Activated naive CD8-positive, alpha-beta T cell (primary cell): ENCODE measurements around the gene ITPK1.

Experiments used
- H3K27ac Mint-ChIP-seq: one replicate; pipeline ENCODE4 v1.8.0; 2021; ENCODE audit warnings: mixed read lengths
- H3K27me3 Mint-ChIP-seq: one replicate; pipeline ENCODE4 v1.8.0; 2021; ENCODE audit warnings: mixed read lengths
- H3K36me3 Mint-ChIP-seq: one replicate; pipeline ENCODE4 v1.8.0; 2021; ENCODE audit warnings: mixed read lengths
- H3K4me1 Mint-ChIP-seq: one replicate; pipeline ENCODE4 v1.8.0; 2021; ENCODE audit warnings: low read depth, mixed read lengths
- H3K4me3 Mint-ChIP-seq: one replicate; pipeline ENCODE4 v1.8.0; 2021; ENCODE audit warnings: mild to moderate bottlenecking, mixed read lengths
- H3K9me3 Mint-ChIP-seq: one replicate; pipeline ENCODE4 v1.8.0; 2021; ENCODE audit warnings: low read depth, mixed read lengths

The ITPK1 gene

GRCh38 chr14:92951912-92952471, 163.7 kb downstream of the ITPK1 start:
- Mint-ChIP-seq H3K36me3 (peaks cover 2% of the 10 kb centered on the region), H3K4me3 (no peak overlapping the region), H3K27ac (peak overlapping the region; percentile 34), H3K9me3 (no peaks in the 10 kb centered on the region), H3K4me1 (peaks cover 4% of the 10 kb centered on the region), H3K27me3 (no peaks in the 10 kb centered on the region)

GRCh38 chr14:92951261-92951660, 164.5 kb downstream of the ITPK1 start:
- no peak overlapping the region for H3K4me3 Mint-ChIP-seq
- H3K27me3 Mint-ChIP-seq = no peaks in the 10 kb centered on the region
- H3K4me1 Mint-ChIP-seq = peaks cover 4% of the 10 kb centered on the region
- H3K27ac Mint-ChIP-seq = no peak overlapping the region
- no peaks in the 10 kb centered on the region for H3K36me3 Mint-ChIP-seq
- H3K9me3 Mint-ChIP-seq = no peaks in the 10 kb centered on the region

- Mint-ChIP-seq H3K4me1 (peaks cover 4% of the 10 kb centered on the region), H3K27ac (no peak overlapping the region), H3K27me3 (no peaks in the 10 kb centered on the region), H3K9me3 (no peaks in the 10 kb centered on the region), H3K36me3 (no peaks in the 10 kb centered on the region), H3K4me3 (no peak overlapping the region)
Measured at GRCh38 chr14:92950773-92951172, 165.0 kb downstream of the ITPK1 start.

- no peak overlapping the region for H3K4me3 Mint-ChIP-seq
- H3K36me3 Mint-ChIP-seq = no peaks in the 10 kb centered on the region
- H3K27me3 Mint-ChIP-seq = no peaks in the 10 kb centered on the region
- no peaks in the 10 kb centered on the region for H3K9me3 Mint-ChIP-seq
- H3K4me1 Mint-ChIP-seq = peaks cover 4% of the 10 kb centered on the region
- H3K27ac Mint-ChIP-seq = no peak overlapping the region
Measured at GRCh38 chr14:92950193-92950540, 165.6 kb downstream of the ITPK1 start.

GRCh38 chr14:92949496-92950192, 166.1 kb downstream of the ITPK1 start:
- H3K9me3 Mint-ChIP-seq = no peaks in the 10 kb centered on the region
- no peaks in the 10 kb centered on the region for H3K27me3 Mint-ChIP-seq
- H3K27ac Mint-ChIP-seq = no peak overlapping the region
- no peak overlapping the region for H3K4me3 Mint-ChIP-seq
- H3K36me3 Mint-ChIP-seq = no peaks in the 10 kb centered on the region
- peaks cover 4% of the 10 kb centered on the region for H3K4me1 Mint-ChIP-seq

- Mint-ChIP-seq H3K36me3 (no peaks in the 10 kb centered on the region), H3K4me3 (no peak overlapping the region)
Measured at GRCh38 chr14:92948647-92949046, 167.1 kb downstream of the ITPK1 start.

GRCh38 chr14:92946847-92947545, 168.7 kb downstream of the ITPK1 start:
- H3K9me3 Mint-ChIP-seq = no peaks in the 10 kb centered on the region
- H3K36me3 Mint-ChIP-seq = no peaks in the 10 kb centered on the region
- H3K4me1 Mint-ChIP-seq = peaks cover 2% of the 10 kb centered on the region
- H3K27ac Mint-ChIP-seq = no peak overlapping the region
- H3K27me3 Mint-ChIP-seq = no peaks in the 10 kb centered on the region
- no peak overlapping the region for H3K4me3 Mint-ChIP-seq

More at GRCh38 chr14:92948647-92949046, 167.1 kb downstream of the ITPK1 start:
- Mint-ChIP-seq H3K9me3 (no peaks in the 10 kb centered on the region), H3K27me3 (no peaks in the 10 kb centered on the region), H3K27ac (no peak overlapping the region), H3K4me1 (peaks cover 4% of the 10 kb centered on the region)

- Mint-ChIP-seq H3K9me3 (no peaks in the 10 kb centered on the region), H3K27me3 (no peaks in the 10 kb centered on the region), H3K36me3 (no peaks in the 10 kb centered on the region), H3K27ac (no peak overlapping the region), H3K4me3 (no peak overlapping the region), H3K4me1 (no peaks in the 10 kb centered on the region)
Measured at GRCh38 chr14:92945959-92946846, 169.5 kb downstream of the ITPK1 start.

- H3K9me3 Mint-ChIP-seq = no peaks in the 10 kb centered on the region
Measured at GRCh38 chr14:92945544-92945943, 170.2 kb downstream of the ITPK1 start.

GRCh38 chr14:92944976-92945375, 170.7 kb downstream of the ITPK1 start:
- Mint-ChIP-seq H3K4me3 (no peak overlapping the region), H3K9me3 (no peaks in the 10 kb centered on the region), H3K27me3 (no peaks in the 10 kb centered on the region), H3K27ac (no peak overlapping the region), H3K4me1 (no peaks in the 10 kb centered on the region), H3K36me3 (no peaks in the 10 kb centered on the region)

More at GRCh38 chr14:92945544-92945943, 170.2 kb downstream of the ITPK1 start:
- Mint-ChIP-seq H3K4me3 (no peak overlapping the region), H3K4me1 (no peaks in the 10 kb centered on the region), H3K36me3 (no peaks in the 10 kb centered on the region), H3K27ac (no peak overlapping the region), H3K27me3 (no peaks in the 10 kb centered on the region)

- Mint-ChIP-seq H3K9me3 (no peaks in the 10 kb centered on the region), H3K36me3 (no peaks in the 10 kb centered on the region), H3K27ac (no peak overlapping the region), H3K4me3 (no peak overlapping the region), H3K27me3 (no peaks in the 10 kb centered on the region), H3K4me1 (no peaks in the 10 kb centered on the region)
Measured at GRCh38 chr14:92943855-92944570, 171.7 kb downstream of the ITPK1 start.

- H3K4me1 Mint-ChIP-seq = no peaks in the 10 kb centered on the region
- no peak overlapping the region for H3K4me3 Mint-ChIP-seq
- H3K36me3 Mint-ChIP-seq = no peaks in the 10 kb centered on the region
- no peaks in the 10 kb centered on the region for H3K9me3 Mint-ChIP-seq
- no peaks in the 10 kb centered on the region for H3K27me3 Mint-ChIP-seq
- no peak overlapping the region for H3K27ac Mint-ChIP-seq
Measured at GRCh38 chr14:92942976-92943710, 172.6 kb downstream of the ITPK1 start.

GRCh38 chr14:92942576-92942975, 173.1 kb downstream of the ITPK1 start:
- Mint-ChIP-seq H3K36me3 (no peaks in the 10 kb centered on the region), H3K9me3 (no peaks in the 10 kb centered on the region), H3K4me1 (no peaks in the 10 kb centered on the region), H3K27me3 (no peaks in the 10 kb centered on the region), H3K27ac (no peak overlapping the region), H3K4me3 (no peak overlapping the region)

GRCh38 chr14:92942136-92942535, 173.6 kb downstream of the ITPK1 start:
- H3K27ac Mint-ChIP-seq = no peak overlapping the region

More at GRCh38 chr14:92942136-92942535, 173.6 kb downstream of the ITPK1 start:
- Mint-ChIP-seq H3K4me3 (no peak overlapping the region), H3K27me3 (no peaks in the 10 kb centered on the region), H3K4me1 (no peaks in the 10 kb centered on the region), H3K36me3 (no peaks in the 10 kb centered on the region), H3K9me3 (no peaks in the 10 kb centered on the region)
